GM12873 (cell line): ENCODE data around the gene HSD17B14.

Source experiments
- TF ChIP-seq, protein P1 (sequence below): IDR thresholded peaks from 2 replicates; pipeline ENCODE4 v1.5.1; 2012; ENCODE audit warnings: low read depth, mild to moderate bottlenecking, moderate library complexity, low read length, control low read depth; ENCODE audit not compliant: insufficient read depth; ENCODE audit errors: missing control alignments

Gene HSD17B14

GRCh38 chr19:48856921-48857320, 20.6 kb upstream of the HSD17B14 start:
- TF ChIP-seq, protein P1, sequence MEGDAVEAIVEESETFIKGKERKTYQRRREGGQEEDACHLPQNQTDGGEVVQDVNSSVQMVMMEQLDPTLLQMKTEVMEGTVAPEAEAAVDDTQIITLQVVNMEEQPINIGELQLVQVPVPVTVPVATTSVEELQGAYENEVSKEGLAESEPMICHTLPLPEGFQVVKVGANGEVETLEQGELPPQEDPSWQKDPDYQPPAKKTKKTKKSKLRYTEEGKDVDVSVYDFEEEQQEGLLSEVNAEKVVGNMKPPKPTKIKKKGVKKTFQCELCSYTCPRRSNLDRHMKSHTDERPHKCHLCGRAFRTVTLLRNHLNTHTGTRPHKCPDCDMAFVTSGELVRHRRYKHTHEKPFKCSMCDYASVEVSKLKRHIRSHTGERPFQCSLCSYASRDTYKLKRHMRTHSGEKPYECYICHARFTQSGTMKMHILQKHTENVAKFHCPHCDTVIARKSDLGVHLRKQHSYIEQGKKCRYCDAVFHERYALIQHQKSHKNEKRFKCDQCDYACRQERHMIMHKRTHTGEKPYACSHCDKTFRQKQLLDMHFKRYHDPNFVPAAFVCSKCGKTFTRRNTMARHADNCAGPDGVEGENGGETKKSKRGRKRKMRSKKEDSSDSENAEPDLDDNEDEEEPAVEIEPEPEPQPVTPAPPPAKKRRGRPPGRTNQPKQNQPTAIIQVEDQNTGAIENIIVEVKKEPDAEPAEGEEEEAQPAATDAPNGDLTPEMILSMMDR, result no peak

DNA sequence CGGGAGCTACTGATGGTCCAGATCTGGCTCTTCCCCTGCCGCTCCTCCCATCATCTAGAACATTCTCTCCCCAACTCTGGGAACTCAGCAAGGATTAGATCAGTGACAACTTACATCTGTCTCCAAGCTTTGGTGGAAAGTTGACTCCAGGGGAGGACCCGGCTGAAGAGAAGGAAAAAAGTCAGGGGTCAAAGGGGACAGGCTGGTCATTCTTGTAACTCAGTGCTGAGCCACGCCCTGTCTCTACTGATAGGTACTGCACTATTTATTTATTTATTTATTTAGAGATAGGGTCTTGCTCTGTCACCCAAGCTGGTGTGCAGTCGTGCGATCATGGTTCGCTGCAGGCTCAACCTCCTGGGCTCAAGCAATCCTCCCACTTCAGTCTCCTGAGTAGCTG, 17.8 kb upstream of the HSD17B14 start:
- TF ChIP-seq, protein P1, result no peak

- TF ChIP-seq, protein P1, result no peak
These were observed 17.2 kb upstream of the HSD17B14 start for GRCh38 chr19:48853483-48853882.

DNA sequence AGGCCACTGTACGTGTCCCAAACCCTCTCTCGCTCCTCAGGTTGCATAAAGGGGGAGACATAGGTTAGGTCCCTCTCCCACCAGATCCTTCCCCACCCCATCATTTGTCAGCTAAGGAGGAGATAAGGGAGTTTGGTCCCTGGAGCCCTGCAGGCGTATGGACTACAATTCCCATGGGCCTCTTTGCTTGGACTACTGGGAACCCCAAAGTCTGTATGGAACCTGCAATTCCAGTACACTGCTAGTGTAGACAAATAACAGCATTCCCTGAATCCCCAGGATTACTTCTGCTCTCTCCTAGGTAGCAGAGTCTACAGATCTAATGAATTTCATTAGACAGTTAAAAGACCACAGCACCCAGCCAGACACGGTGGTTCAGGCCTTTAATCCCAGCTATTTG, 16.0 kb upstream of the HSD17B14 start:
- TF ChIP-seq, protein P1, result no peak

DNA sequence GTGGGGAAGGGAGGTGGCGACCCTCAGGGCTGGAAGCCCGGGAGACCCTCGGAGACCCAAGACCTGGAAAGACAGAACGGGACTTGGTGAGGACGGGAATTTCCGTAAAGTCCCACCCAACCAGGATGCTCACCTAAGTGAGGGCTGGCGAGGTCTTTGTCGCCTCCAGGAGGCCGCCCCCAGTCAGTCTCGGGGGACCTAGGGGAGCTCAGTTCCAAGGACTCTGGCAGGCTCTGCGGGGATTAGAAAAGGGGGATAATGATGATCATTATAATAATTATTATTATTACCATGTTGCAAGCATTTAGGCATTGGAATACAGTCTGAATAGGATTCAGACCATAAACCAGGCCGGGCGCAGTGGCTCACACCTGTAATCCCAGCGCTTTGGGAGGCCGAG, 9.1 kb upstream of the HSD17B14 start:
- TF ChIP-seq, protein P1, result no peak

- TF ChIP-seq, protein P1, result no peak
These were observed 8.2 kb upstream of the HSD17B14 start for GRCh38 chr19:48844472-48844871.

DNA sequence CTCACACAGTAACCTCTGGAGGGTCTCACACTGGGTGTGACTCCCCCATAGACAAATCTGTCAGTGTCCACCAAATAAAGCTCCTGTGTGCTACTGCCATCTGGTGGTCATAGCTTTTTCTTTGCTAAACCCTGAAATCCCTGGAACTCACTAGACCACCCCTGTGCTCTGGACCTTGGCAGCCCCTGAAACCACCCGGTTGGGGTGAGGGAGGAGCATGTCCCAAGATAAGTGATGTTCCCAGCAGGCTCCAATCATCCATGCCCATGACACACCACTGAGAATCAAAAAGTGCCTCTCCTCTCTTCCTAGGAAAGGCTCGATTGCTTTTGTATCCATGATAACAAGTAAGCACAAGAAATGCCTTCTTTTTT, 6.5 kb upstream of the HSD17B14 start:
- TF ChIP-seq, protein P1, result peak; percentile 86
